H1 (cell line): ENCODE measurements around the gene MCFD2. TPM values are rescaled to one million over a fixed set of nuclear protein-coding genes. Genes with fewer than 3 reads are reported as not detected.

ENCODE experiments used
- BACH1 ChIP-seq: IDR thresholded peaks from 2 replicates; pipeline ENCODE4 v1.6.1; 2012; ENCODE audit warnings: low read length, improper control_type of control experiment
- BRCA1 ChIP-seq: IDR thresholded peaks from 2 replicates; pipeline ENCODE4 v1.6.1; 2012; ENCODE audit warnings: low read depth, low read length, improper control_type of control experiment
- CBX5 ChIP-seq: fragments of 300-800, 300-1000 bp; sonication (generic); IDR thresholded peaks from 2 replicates; pipeline ENCODE4 v1.7.1; 2016; ENCODE audit warnings: antibody characterized with exemption, low read length, low read depth
- CBX8 ChIP-seq: fragments of 300-800, 300-1000 bp; sonication (generic); IDR thresholded peaks from 2 replicates; pipeline ENCODE4 v1.7.1; 2016; ENCODE audit warnings: low read depth, low read length, borderline replicate concordance
- CTBP2 ChIP-seq: IDR thresholded peaks from 2 replicates; pipeline ENCODE4 v1.7.0; 2011; ENCODE audit warnings: borderline replicate concordance, mild to moderate bottlenecking, moderate library complexity, mixed read lengths, low read length; ENCODE audit not compliant: insufficient read depth, insufficient read length
- EP300 ChIP-seq, 2 experiments: IDR thresholded peaks; 1 replicate in 1 of 2; 2 replicates in 1 of 2; pipeline ENCODE4 v1.6.1; 2011 to 2012; ENCODE audit warnings: low read depth in 2 of 2, low read length in 2 of 2, mild to moderate bottlenecking in 2 of 2, borderline replicate concordance in 1 of 2, inconsistent platforms in 1 of 2, moderate library complexity in 1 of 2
- HDAC2 ChIP-seq, 2 experiments: fragments of 300-600 bp in 1 of 2; sonication (generic) in 1 of 2; IDR thresholded peaks; 2 replicates each; pipeline ENCODE4 v1.6.1; 2011 to 2012; ENCODE audit warnings: low read depth in 2 of 2, low read length in 2 of 2, mild to moderate bottlenecking in 2 of 2, moderate library complexity in 2 of 2, borderline replicate concordance in 1 of 2, inconsistent platforms in 1 of 2
- KDM1A ChIP-seq: fragments of 200-600, 300-600 bp; sonication (generic); IDR thresholded peaks from 2 replicates; pipeline ENCODE4 v1.7.1; 2016; ENCODE audit warnings: mild to moderate bottlenecking, low read length, borderline replicate concordance
- KDM4A ChIP-seq: IDR thresholded peaks from one replicate; pipeline ENCODE4 v1.7.1; 2012; ENCODE audit warnings: low read depth, mild to moderate bottlenecking, moderate library complexity, low read length, inconsistent platforms; ENCODE audit not compliant: severe bottlenecking
- NANOG ChIP-seq: IDR thresholded peaks from 2 replicates; pipeline ENCODE4 v1.6.1; 2011; ENCODE audit warnings: low read length, low read depth, mild to moderate bottlenecking, inconsistent platforms; ENCODE audit not compliant: insufficient read depth, poor library complexity, severe bottlenecking
- RFX5 ChIP-seq: IDR thresholded peaks from 2 replicates; pipeline ENCODE4 v1.6.1; 2011; ENCODE audit warnings: low read depth, low read length, improper control_type of control experiment, borderline replicate concordance
- SIRT6 ChIP-seq: IDR thresholded peaks from one replicate; pipeline ENCODE4 v1.7.1; 2012; ENCODE audit warnings: low read length, inconsistent platforms
- SP1 ChIP-seq: IDR thresholded peaks from 2 replicates; pipeline ENCODE4 v1.6.1; 2011; ENCODE audit warnings: low read depth, low read length
- SP2 ChIP-seq: IDR thresholded peaks from 2 replicates; pipeline ENCODE4 v1.6.1; 2012; ENCODE audit warnings: mild to moderate bottlenecking, low read length, inconsistent platforms
- SRF ChIP-seq: IDR thresholded peaks from 2 replicates; pipeline ENCODE4 v1.6.1; 2011; ENCODE audit warnings: mild to moderate bottlenecking, low read depth, low read length, moderate library complexity
- TAF1 ChIP-seq: IDR thresholded peaks from 2 replicates; pipeline ENCODE4 v1.6.1; 2011; ENCODE audit warnings: mild to moderate bottlenecking, low read depth, low read length
- polyA plus RNA-seq, 7 experiments: library from polyadenylated mRNA; depleted of rRNA in 3 of 7; stranded (reverse) in 5 of 7; unstranded in 2 of 7; fragments of >200 nt in 5 of 7; fragments of 200-250 nt in 2 of 7; gene quantifications; 1 replicate in 5 of 7; 2 replicates in 1 of 7; 4 replicates in 1 of 7; pipeline versions ENCODE4 v1.2.1 to v1.2.3, GENCODE V29; 2011 to 2013; ENCODE audit warnings: missing spikeins in 2 of 7, mixed read lengths in 2 of 7
- total RNA-seq: library from RNA; stranded (reverse); fragmentation: NEBNext Ultra II Directional; extraction: Animal tissue kit (Norgen Biotek cat#: 25700); gene quantifications from 2 replicates; pipeline ENCODE4 v1.2.1, GENCODE V29; 2021
- TF ChIP-seq, protein P1 (sequence below): IDR thresholded peaks from 2 replicates; pipeline ENCODE4 v1.6.1; 2012; ENCODE audit warnings: inconsistent platforms
- TF ChIP-seq, protein P2 (sequence below): IDR thresholded peaks from 2 replicates; pipeline ENCODE4 v1.6.1; 2011; ENCODE audit warnings: low read length, improper control_type of control experiment
- TF ChIP-seq, protein P3 (sequence below): IDR thresholded peaks from 2 replicates; pipeline ENCODE4 v1.6.1; 2012; ENCODE audit warnings: low read length, inconsistent platforms

Gene MCFD2
- total and polyA plus RNA-seq, 2 of the 8 experiments (the other 6 are each of a cell fraction or from before 2014, with no cell fraction given) = 35.2 to 76.2 TPM

DNA sequence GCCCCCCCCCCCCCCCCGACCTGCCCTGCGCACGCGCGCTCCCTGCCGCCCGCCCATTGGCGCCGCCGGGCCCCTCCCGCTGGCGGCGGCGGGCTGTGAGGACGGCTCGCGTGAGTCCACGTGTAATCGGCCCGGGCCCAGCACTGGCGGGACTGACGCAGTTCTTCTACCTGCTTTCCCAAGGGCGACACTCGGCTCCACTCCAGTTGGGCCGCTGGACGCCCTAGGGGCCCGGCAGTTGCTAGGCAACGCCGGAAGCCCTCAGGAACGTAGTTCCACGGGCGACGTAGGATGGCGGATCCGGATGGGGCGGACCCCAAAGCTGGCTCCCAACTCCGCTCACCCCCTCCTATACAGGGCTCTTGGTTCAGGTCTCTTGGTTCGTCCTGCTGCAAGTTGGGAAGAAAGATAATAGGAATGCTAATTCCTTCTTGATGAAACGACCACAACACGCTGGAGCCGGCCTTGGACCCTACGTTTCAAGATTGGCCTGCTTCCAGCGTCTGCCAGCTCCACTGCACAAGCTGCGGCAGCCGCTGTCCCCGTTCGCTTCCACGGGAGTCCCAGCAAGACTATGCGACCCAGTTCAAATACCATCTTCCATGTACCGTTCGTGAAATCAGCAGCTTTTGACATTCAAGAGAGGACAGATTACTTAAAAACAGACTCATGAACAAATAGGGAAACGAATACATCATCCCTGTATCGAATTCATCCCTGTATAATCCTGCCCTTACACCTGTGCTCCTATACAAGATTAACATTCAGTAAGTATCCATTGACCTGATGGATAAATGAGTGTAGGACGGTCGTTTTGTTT lies 415 bp upstream of the MCFD2 start (continued):
- TF ChIP-seq CBX8 (no peak), HDAC2 (IDR thresholded peaks at IDR 0.05; ENCODE audit: borderline replicate concordance in 1 of 2, low read depth in 2 of 2, low read length in 2 of 2) (no peak), SP2 (no peak), RFX5 (no peak), KDM4A (peak; percentile 49), CBX5 (no peak), SIRT6 (no peak), BRCA1 (no peak), TAF1 (no peak), SRF (no peak), NANOG (no peak), KDM1A (no peak), EP300 (IDR thresholded peaks at IDR 0.05; ENCODE audit: borderline replicate concordance in 1 of 2, low read depth in 2 of 2, low read length in 2 of 2) (no peak), BACH1 (no peak), CTBP2 (no peak), SP1 (no peak)
- TF ChIP-seq, protein P1, sequence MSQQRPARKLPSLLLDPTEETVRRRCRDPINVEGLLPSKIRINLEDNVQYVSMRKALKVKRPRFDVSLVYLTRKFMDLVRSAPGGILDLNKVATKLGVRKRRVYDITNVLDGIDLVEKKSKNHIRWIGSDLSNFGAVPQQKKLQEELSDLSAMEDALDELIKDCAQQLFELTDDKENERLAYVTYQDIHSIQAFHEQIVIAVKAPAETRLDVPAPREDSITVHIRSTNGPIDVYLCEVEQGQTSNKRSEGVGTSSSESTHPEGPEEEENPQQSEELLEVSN = peak; percentile 57; the same call in 1 of the 2 replicates
- TF ChIP-seq, protein P2, sequence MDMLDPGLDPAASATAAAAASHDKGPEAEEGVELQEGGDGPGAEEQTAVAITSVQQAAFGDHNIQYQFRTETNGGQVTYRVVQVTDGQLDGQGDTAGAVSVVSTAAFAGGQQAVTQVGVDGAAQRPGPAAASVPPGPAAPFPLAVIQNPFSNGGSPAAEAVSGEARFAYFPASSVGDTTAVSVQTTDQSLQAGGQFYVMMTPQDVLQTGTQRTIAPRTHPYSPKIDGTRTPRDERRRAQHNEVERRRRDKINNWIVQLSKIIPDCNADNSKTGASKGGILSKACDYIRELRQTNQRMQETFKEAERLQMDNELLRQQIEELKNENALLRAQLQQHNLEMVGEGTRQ = no peak
- TF ChIP-seq, protein P3, sequence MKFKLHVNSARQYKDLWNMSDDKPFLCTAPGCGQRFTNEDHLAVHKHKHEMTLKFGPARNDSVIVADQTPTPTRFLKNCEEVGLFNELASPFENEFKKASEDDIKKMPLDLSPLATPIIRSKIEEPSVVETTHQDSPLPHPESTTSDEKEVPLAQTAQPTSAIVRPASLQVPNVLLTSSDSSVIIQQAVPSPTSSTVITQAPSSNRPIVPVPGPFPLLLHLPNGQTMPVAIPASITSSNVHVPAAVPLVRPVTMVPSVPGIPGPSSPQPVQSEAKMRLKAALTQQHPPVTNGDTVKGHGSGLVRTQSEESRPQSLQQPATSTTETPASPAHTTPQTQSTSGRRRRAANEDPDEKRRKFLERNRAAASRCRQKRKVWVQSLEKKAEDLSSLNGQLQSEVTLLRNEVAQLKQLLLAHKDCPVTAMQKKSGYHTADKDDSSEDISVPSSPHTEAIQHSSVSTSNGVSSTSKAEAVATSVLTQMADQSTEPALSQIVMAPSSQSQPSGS = no peak
- TF ChIP-seq, all 59 proteins: peak for 12
